ENCODE data around the gene CNTN6. TPM values are rescaled to one million over a fixed set of nuclear protein-coding genes. Genes with fewer than 3 reads are reported as not detected.

Gene CNTN6
- total RNA-seq, 1 donor from 2014 or later, result 0.25 TPM

DNA sequence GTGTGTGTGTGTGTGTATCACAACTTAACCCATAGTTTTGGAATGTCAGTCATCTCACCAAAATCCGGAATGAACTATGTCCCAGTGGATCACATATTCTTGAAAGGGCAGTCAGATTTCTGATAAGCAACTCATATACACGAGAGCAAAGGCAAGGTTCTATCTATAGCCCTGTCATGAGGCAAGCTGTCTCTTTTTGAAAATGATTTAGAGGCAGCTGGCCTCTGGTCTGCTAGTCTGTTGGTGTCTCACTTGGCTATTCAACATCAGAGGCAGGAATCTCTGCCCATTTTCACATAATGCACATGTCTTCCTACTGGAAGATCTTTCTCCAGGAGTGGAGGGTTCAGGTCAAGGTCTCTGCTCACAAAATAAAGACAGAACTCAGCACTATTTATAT is 79.8 kb downstream of the CNTN6 start:
- DNase-seq (ENCODE audit: low read depth), result no peak

- peak; percentile 28 for DNase-seq (ENCODE audit: low read depth)
Measured at GRCh38 chr3:1179146-1179545, 86.3 kb downstream of the CNTN6 start.

DNA sequence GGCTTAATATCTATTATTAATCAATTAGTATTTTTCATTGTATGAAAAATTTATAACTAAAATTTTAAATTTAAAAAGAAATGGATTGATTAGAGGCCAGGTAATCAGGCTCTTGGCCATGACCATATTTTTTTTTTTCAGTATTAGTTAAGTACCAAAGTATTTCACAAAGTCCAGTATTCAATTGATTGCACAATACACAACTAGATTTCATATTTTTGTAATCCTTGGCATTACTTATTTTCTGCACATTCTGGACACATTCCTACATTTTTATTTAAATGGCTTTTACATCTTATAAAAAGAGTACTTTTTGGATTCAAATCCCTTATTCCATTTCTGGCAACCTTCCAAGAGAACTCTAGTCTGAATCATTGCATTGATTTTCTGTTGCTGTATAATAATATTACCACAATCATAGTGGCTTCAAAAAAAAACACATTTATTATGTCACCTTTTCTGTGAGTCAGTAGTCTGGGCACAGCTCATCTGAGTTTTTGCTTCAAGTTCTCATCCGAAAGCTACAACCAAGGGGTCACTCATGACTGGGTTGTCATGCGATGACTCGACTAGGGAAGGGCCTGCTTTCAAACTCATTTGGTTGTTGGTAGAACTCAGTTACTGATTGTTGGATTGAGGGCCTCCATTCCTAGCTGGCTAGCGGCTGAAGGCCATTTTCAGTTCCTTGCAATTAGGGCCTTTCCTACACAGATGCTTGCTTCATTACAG is 90.7 kb downstream of the CNTN6 start:
- peak; percentile 95 for DNase-seq (ENCODE audit: low read depth)

DNA sequence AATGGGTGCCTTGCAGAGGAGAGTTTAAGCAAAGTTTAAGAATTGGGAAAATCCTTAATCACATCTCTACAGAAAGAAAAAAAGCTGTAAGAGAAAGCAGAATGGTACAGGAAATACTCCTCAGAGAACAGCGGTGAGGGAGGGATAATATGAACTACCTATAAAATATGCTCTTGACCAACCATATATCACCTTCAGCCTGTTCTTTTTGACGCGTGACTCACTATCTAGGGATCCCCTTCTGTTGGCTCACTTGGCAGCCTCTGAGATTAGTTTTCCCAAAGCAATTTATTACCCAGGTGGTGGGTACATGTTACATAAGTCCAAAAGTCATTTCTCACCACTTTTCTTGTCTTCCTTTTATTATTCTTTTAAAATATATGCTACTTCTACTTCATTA is 97.7 kb downstream of the CNTN6 start:
- DNase-seq (ENCODE audit: low read depth), result peak; percentile 83

DNA sequence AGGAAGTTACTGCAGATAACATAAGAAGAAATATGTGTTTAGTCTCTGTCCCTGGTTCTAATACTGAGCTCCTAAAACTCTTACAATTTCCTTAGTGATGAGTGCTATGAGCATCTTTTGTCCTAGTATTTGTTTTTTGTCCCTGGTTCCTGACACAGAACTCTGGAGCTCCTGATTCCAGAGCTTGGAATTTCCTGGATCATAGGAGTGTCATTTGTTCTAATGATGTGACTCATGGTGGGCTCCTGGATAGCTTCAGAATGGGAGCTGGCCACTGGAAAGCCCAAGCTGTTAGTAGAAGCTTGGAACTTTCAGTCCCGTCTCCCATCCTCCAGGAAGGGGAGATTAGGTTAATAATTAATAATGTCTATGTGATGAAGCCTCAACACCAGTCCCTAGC is 98.2 kb downstream of the CNTN6 start:
- DNase-seq (ENCODE audit: low read depth), result peak; percentile 88

DNA sequence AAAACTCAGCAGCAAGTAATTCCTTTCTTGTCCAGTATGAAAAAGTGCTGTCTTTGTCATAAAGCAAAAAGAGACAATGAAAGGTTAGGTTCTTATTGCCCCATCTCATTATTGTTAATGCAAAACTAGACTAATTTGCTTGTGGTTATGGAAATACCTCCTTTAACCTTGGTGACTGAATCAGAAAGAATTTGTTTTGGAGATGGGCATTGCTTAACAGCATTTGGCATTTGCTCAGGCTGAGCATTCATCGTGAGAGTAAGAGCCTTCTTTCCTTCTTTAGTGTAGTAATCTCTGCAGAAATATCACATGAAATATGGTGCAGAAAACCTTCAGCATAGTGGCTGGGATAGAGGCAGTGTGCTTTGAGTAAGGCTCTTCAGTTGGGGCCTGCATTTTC is 103.1 kb downstream of the CNTN6 start:
- DNase-seq (ENCODE audit: low read depth), result peak; percentile 99

DNA sequence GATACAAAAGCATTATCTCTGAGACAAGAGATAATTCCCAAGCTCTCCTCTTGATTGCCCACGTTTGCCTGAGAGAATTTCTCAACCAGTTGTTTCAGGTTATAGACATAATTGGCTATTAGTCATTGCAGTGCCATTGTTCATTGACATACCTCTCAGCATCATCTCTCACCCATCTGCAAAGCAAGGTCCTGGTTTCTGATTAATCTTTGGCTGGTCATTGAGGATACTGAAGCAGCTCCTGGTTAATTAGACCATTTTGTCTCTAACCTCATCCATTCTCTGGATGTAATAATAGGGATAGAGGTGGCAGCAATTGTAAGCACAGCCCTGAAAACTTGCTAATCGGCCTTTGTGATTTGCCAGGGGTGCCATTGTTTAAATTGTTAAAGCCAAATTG is 104.2 kb downstream of the CNTN6 start:
- DNase-seq (ENCODE audit: low read depth), result peak; percentile 97

DNA sequence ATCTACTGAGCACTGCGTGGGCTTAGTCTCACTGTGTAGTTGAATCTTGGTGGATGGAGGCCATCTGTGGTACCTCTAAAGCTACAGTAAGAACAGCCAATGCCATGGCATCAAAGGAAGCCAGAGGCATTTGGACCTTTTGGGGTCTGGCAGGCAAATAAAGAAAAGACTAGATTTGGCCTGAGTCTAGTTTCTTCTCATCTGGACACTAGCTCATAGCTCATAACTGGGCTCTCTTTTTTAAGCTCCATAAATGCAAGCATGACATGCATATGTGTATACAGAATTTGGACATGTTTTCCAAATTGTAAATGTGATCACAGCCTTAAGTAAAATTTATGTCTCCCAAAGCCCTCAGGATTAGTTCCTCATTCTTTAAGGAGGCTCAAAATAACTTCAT is 107.5 kb downstream of the CNTN6 start:
- no peak for DNase-seq (ENCODE audit: low read depth)

DNA sequence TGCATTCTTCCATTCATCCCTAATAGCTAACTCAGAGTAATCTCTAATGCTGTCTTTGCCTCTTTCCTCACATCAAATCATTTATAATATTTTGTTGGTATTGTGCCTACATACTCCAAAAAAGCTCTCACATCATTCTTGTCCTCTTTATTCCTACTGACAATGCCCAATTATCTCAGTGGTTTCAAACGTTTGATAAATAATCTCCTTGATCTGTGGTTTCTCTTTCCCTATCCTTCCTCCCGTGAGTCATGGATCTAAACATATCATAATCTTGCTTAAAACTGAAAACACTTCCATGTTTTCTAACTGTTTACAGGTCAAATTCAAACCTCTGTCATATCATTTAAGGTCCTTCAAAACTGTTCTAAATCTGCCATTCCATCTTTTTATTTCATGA is 115.1 kb downstream of the CNTN6 start:
- peak; percentile 19 for DNase-seq (ENCODE audit: low read depth)

DNA sequence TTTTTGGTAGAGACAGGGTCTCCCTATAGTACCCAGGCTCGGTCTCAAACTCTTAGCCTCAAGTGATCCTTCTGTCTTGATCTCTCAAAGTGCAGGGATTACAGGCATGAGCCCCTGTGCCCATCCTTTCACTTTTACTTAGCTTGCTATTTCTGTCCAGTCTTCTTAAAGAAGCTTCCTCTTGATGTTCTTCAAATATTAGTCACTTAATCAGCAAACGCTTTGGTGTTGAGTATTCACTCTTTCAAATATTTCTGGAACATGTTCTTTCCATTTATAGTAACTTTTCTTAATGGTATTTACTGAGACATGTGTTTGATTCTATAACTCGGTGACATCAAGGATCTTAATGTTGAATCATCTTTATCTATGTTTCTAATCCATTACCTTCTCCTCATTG is 122.1 kb downstream of the CNTN6 start:
- DNase-seq (ENCODE audit: low read depth), result peak; percentile 67

GRCh38 chr3:1216856-1217255 is 124.0 kb downstream of the CNTN6 start:
- DNase-seq (ENCODE audit: low read depth), result no peak

DNA sequence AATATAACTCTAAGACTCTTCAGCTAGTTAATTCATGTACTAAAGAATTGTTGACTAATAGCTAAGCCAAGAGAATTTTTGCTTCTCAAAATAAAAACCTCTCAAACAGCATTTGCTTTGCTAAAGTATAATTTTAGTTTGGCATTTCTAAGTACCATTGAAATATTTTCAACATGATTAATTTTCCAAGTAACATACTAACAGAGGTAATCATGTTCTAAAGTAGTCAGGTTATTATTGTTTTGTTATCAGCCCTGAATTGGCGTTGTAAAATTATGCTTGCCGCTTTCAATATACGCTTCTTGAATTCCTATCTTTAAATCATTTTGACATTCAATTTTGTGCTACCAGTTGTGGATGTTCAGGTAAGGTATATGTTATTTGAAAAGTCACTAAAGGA is 134.3 kb downstream of the CNTN6 start:
- no peak for DNase-seq (ENCODE audit: low read depth)

GRCh38 chr3:1228289-1228688 is 135.5 kb downstream of the CNTN6 start:
- DNase-seq (ENCODE audit: low read depth), result no peak

- DNase-seq (ENCODE audit: low read depth), result no peak
Measured at GRCh38 chr3:1230920-1231319, 138.1 kb downstream of the CNTN6 start.

- DNase-seq (ENCODE audit: low read depth), result no peak
Measured at GRCh38 chr3:1232276-1232675, 139.5 kb downstream of the CNTN6 start.

- DNase-seq (ENCODE audit: low read depth), result no peak
Measured at GRCh38 chr3:1235526-1236120, 142.8 kb downstream of the CNTN6 start.

- peak; percentile 84 for DNase-seq (ENCODE audit: low read depth)
Measured at GRCh38 chr3:1251282-1252060, 158.6 kb downstream of the CNTN6 start.

DNA sequence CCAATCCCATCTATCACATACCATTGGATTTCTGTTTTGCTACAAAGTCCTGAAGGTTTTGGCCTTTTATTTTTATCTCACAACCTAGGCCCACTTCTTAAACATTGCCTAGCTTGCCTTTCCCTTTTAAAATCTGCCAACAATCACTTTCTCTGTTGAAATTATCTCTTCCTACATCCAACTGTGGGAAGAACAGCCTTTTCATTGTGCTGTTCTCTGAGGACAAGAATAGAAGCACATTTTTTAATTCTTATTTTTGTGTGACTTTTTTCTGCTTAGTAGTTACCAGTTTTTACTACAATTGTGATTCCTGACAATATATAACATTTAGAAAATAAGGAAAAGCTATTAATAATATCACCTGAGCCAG is 159.2 kb downstream of the CNTN6 start:
- DNase-seq (ENCODE audit: low read depth), result no peak

DNA sequence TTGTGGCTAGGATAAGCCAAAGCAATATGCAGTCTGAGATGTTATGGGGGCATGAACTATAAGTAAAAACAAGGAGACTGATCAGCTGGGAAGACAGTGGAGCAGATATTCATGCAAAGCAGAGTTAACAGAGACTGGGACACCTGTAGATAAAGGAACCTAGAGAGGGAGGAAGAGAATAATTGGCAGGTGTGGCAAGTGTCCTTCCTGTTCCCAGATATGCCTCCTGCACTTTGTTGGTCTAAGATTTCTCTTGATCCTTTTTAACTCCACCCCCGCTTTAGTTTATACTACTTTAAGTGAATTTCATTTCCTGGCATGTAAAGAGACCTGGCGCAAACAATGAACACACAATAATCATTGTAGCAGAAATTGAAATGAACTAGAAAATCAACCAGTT is 169.4 kb downstream of the CNTN6 start:
- DNase-seq (ENCODE audit: low read depth), result no peak

DNA sequence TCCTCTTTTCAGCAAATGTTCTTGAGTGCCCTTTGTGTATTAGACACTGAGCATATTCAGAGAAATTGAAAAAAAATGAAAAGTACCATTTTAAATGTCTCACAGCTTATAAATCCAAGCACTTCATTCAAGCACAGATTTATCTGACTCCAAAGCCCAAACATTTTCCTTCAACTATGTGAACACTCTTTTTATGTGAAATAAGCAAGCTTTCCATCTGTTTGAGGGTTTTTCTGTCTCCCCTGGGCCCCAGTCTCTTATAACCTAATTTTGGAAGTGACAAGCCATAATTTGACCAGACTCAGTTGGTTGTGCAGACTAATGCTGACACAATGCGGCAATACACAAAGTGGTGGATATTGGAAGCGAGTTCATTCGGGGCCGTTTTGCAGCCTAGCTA is 170.3 kb downstream of the CNTN6 start:
- DNase-seq (ENCODE audit: low read depth), result no peak

DNA sequence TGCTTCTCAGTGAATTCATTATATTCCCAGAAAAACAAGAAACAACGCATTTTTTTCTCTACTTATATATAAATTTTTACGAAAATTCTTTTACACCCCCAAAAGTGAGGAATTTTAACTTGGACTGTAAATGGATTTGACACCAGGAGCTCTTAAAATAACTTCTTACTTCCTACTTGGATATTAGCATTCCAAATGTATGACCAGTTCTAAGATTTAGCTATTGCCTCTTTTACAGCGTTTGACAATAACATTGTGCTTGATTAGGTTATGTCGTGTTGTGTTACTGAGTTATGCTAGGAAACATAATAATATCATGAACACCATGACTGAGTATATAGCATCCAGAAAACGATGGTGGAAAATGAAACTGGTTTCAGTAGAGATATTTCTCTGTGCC is 177.0 kb downstream of the CNTN6 start:
- peak; percentile 16 for DNase-seq (ENCODE audit: low read depth)

GRCh38 chr3:1272546-1273265 is 179.9 kb downstream of the CNTN6 start:
- DNase-seq (ENCODE audit: low read depth), result no peak

Measured in renal cortical epithelial cell (primary cell).